IMR-90 (cell line): ENCODE results near the gene GPR161. TPM values are rescaled to one million over a fixed set of nuclear protein-coding genes. Genes with fewer than 3 reads are reported as not detected.

ENCODE experiments used
- ATAC-seq: fragments of 200-7000 bp; cut with Tn5 transposase; 2 replicates; pipeline ENCODE4 v1.9.1; 2020; ENCODE audit warnings: low read depth, mild to moderate bottlenecking, moderate library complexity
- BruUV-seq: library from RNA; stranded (reverse); fragments of 400-500 nt; replicated peaks from 2 replicates; lab custom pipeline; 2021; lab: Mats Ljungman, UMichigan
- CTCF ChIA-PET: fragments of 300-600 bp; formaldehyde crosslinking; extraction: SDS; loops from one replicate; lab custom pipeline; 2021; ENCODE audit warnings: antibody characterized with exemption; lab: Yijun Ruan, JAX
- POLR2A ChIA-PET: fragments of 300-600 bp; sonication (Branson Sonifier 250); formaldehyde crosslinking; loops from one replicate; lab custom pipeline; 2022; ENCODE audit warnings: antibody characterized with exemption; ENCODE audit not compliant: unreplicated experiment; lab: Charles Lee
- DNase-seq: peaks from one replicate; pipeline ENCODE4 v3.0.0; 2013
- H2AFZ ChIP-seq: replicated peaks from 2 replicates; pipeline ENCODE3; 2013; ENCODE audit warnings: low read length, mild to moderate bottlenecking; ENCODE audit not compliant: poor library complexity
- H2AK5ac ChIP-seq: 2 replicates; pipeline ENCODE4 v1.6.1; 2013; ENCODE audit warnings: low read depth, low read length, inconsistent platforms
- H2AK9ac ChIP-seq: replicated peaks from 2 replicates; pipeline ENCODE3; 2013; ENCODE audit warnings: mild to moderate bottlenecking, low read depth, low read length, moderate library complexity; ENCODE audit not compliant: poor library complexity
- H2BK120ac ChIP-seq: 2 replicates; pipeline ENCODE4 v1.6.1; 2013; ENCODE audit warnings: low read depth, low read length, inconsistent platforms
- H2BK15ac ChIP-seq: 3 replicates; pipeline ENCODE4 v1.6.1; 2013; ENCODE audit warnings: low read depth, low read length, inconsistent platforms
- H2BK20ac ChIP-seq: 2 replicates; pipeline ENCODE4 v1.6.1; 2013; ENCODE audit warnings: low read depth, mild to moderate bottlenecking, inconsistent platforms, low read length, moderate library complexity
- H2BK5ac ChIP-seq: 2 replicates; pipeline ENCODE4 v1.6.1; 2013; ENCODE audit warnings: mild to moderate bottlenecking, low read depth, low read length, inconsistent platforms; ENCODE audit not compliant: poor library complexity, severe bottlenecking
- H3K14ac ChIP-seq: replicated peaks from 2 replicates; pipeline ENCODE4 v1.6.1; 2013; ENCODE audit warnings: low read depth, low read length, inconsistent platforms
- H3K18ac ChIP-seq: 2 replicates; pipeline ENCODE4 v1.6.1; 2013; ENCODE audit warnings: low read depth, low read length, control low read depth
- H3K23ac ChIP-seq: 2 replicates; pipeline ENCODE4 v1.6.1; 2013; ENCODE audit warnings: low read depth, low read length, inconsistent platforms
- H3K27ac ChIP-seq: 2 replicates; pipeline ENCODE4 v1.5.1; 2013; ENCODE audit warnings: mild to moderate bottlenecking, control low read depth, low read length; ENCODE audit not compliant: insufficient read depth
- H3K27me3 ChIP-seq: 2 replicates; pipeline ENCODE4 v1.6.1; 2013; ENCODE audit warnings: low read length; ENCODE audit not compliant: control insufficient read depth, insufficient read depth
- H3K36me3 ChIP-seq: 2 replicates; pipeline ENCODE4 v1.6.1; 2013; ENCODE audit warnings: low read length, mixed read lengths; ENCODE audit not compliant: control insufficient read depth, insufficient read depth
- H3K4ac ChIP-seq: 2 replicates; pipeline ENCODE4 v1.6.1; 2013; ENCODE audit warnings: low read depth, low read length, inconsistent platforms
- H3K4me1 ChIP-seq: 2 replicates; pipeline ENCODE4 v1.6.1; 2013; ENCODE audit warnings: low read length, mixed read lengths; ENCODE audit not compliant: control insufficient read depth, insufficient read depth
- H3K4me2 ChIP-seq: 2 replicates; pipeline ENCODE4 v1.6.1; 2013; ENCODE audit warnings: low read depth, mild to moderate bottlenecking, control low read depth, low read length, moderate library complexity
- H3K4me3 ChIP-seq: 2 replicates; pipeline ENCODE4 v1.5.1; 2013; ENCODE audit warnings: low read depth, mild to moderate bottlenecking, control low read depth, low read length, moderate library complexity; ENCODE audit not compliant: insufficient read depth
- H3K56ac ChIP-seq: 2 replicates; pipeline ENCODE4 v1.6.1; 2013; ENCODE audit warnings: low read length, inconsistent platforms; ENCODE audit not compliant: insufficient read depth; ENCODE audit errors: extremely low read depth
- H3K79me1 ChIP-seq, 2 experiments: 2 replicates each; pipeline ENCODE4 v1.6.1; 2013; ENCODE audit warnings: low read length in 2 of 2, inconsistent platforms in 1 of 2, low read depth in 1 of 2
- H3K9ac ChIP-seq: 2 replicates; pipeline ENCODE4 v1.6.1; 2013; ENCODE audit warnings: low read depth, low read length, control low read depth
- H3K9me1 ChIP-seq: 2 replicates; pipeline ENCODE4 v1.6.1; 2013; ENCODE audit warnings: low read length, inconsistent platforms; ENCODE audit not compliant: insufficient read depth
- H3K9me3 ChIP-seq: 2 replicates; pipeline ENCODE4 v1.6.1; 2013; ENCODE audit warnings: low read length; ENCODE audit not compliant: control insufficient read depth, insufficient read depth
- H4K20me1 ChIP-seq: 2 replicates; pipeline ENCODE4 v1.6.1; 2013; ENCODE audit warnings: low read length, inconsistent platforms; ENCODE audit not compliant: insufficient read depth
- H4K5ac ChIP-seq: 2 replicates; pipeline ENCODE4 v1.6.1; 2013; ENCODE audit warnings: mild to moderate bottlenecking, low read depth, low read length, control low read depth
- H4K8ac ChIP-seq, 2 experiments: 2 replicates each; pipeline ENCODE4 v1.6.1; 2013; ENCODE audit warnings: low read depth in 2 of 2, low read length in 2 of 2, control low read depth in 1 of 2, inconsistent platforms in 1 of 2
- H4K91ac ChIP-seq: 2 replicates; pipeline ENCODE4 v1.6.1; 2013; ENCODE audit warnings: low read depth, low read length, inconsistent platforms; ENCODE audit not compliant: insufficient read depth
- CTCF ChIP-seq: conservative IDR thresholded peaks from 2 replicates; pipeline ENCODE4 v1.5.1; 2012; ENCODE audit warnings: mild to moderate bottlenecking, low read depth, low read length, improper control_type of control experiment
- FOS ChIP-seq: fragments of 150-350 bp; IDR thresholded peaks from 2 replicates; pipeline ENCODE4 v1.6.1; 2016; ENCODE audit warnings: low read depth, low read length
- NFE2L2 ChIP-seq: fragments of 150-350 bp; IDR thresholded peaks from 2 replicates; pipeline ENCODE4 v1.6.1; 2016; ENCODE audit warnings: low read depth, mild to moderate bottlenecking, low read length
- POLR2A ChIP-seq: IDR thresholded peaks from 2 replicates; pipeline ENCODE4 v1.6.1; 2012; ENCODE audit warnings: mild to moderate bottlenecking, low read depth, low read length
- RAD21 ChIP-seq: IDR thresholded peaks from 2 replicates; pipeline ENCODE4 v1.6.1; 2012; ENCODE audit warnings: low read length, improper control_type of control experiment
- RCOR1 ChIP-seq: IDR thresholded peaks from 2 replicates; pipeline ENCODE4 v1.6.1; 2012; ENCODE audit warnings: mild to moderate bottlenecking, low read length, improper control_type of control experiment; ENCODE audit not compliant: insufficient replicate concordance
- SMC3 ChIP-seq: fragments of 150-350 bp; IDR thresholded peaks from 2 replicates; pipeline ENCODE4 v1.6.1; 2016; ENCODE audit warnings: low read depth, mild to moderate bottlenecking, antibody characterized with exemption, low read length, moderate library complexity
- WGBS, 2 experiments: methylation state at CpG; one replicate each; pipeline versions ENCODE4 v1.1.5 to v1.1.7; 2013; ENCODE audit warnings: missing lambda C conversion rate in 2 of 2; ENCODE audit not compliant: insufficient read length in 1 of 2; ENCODE audit errors: extremely low coverage in 2 of 2; 5-methylcytosine and 5-hydroxymethylcytosine counted together
- dilution Hi-C: fragments of 300-500 bp; cut with HindIII; formaldehyde crosslinking; loops from one replicate; pipeline ENCODE4 v1.14.3; 2018; ENCODE audit warnings: low sequenced_read_pairs; ENCODE audit not compliant: unreplicated experiment
- in situ Hi-C: fragments of 300-500 bp; cut with MboI; formaldehyde crosslinking; loops from 3 replicates; pipeline ENCODE4 v1.14.3; 2019; ENCODE audit warnings: low sequenced_read_pairs, inconsistent platforms, mixed read lengths
- intact Hi-C: fragments of 100-400 bp; cut with micrococcal nuclease; formaldehyde crosslinking; loops from 2 replicates; pipeline ENCODE4 v1.10.0; 2022
- polyA plus RNA-seq, 3 experiments: library from polyadenylated mRNA; depleted of rRNA; stranded (reverse); fragments of >200 nt; gene quantifications; 2 replicates each; pipeline ENCODE4 v1.2.3, GENCODE V29; 2012; ENCODE audit warnings: low replicate concordance in 1 of 3
- total RNA-seq: library from RNA; depleted of rRNA; stranded (reverse); fragments of >200 nt; gene quantifications from 2 replicates; pipeline ENCODE4 v1.2.3, GENCODE V29; 2012

The GPR161 gene
- total and polyA plus RNA-seq, 2 of the 4 experiments (the other 2 are of a cell fraction), result 12.5 to 13.3 TPM

- Histone ChIP-seq H2BK120ac (no peak overlapping the region), H4K91ac (no peak overlapping the region), H3K56ac (no peak overlapping the region), H3K27ac (no peak overlapping the region), H3K27me3 (peaks cover 2% of the 10 kb centered on the region; the same call in 1 of the 2 replicates), H3K14ac (no peak overlapping the region), H4K20me1 (no peaks in the 10 kb centered on the region), H2BK5ac (no peak overlapping the region), H4K8ac (no peak overlapping the region), H2AK5ac (no peak overlapping the region), H3K9me3 (no peaks in the 10 kb centered on the region), H3K36me3 (no peaks in the 10 kb centered on the region), H3K4me3 (no peak overlapping the region), H3K9ac (no peak overlapping the region), H3K4ac (no peak overlapping the region), H3K4me1 (no peaks in the 10 kb centered on the region), H3K4me2 (no peak overlapping the region), H2BK15ac (no peak overlapping the region), H3K18ac (no peak overlapping the region), H2AK9ac (no peak overlapping the region), H2AFZ (no peak overlapping the region), H3K23ac (no peak overlapping the region), H4K5ac (no peak overlapping the region), H3K79me1 (no peaks in the 10 kb centered on the region), H2BK20ac (no peak overlapping the region), H3K9me1 (no peaks in the 10 kb centered on the region)
- ChIA-PET POLR2A (no interaction called here), CTCF (interaction anchor here (0.6 kb wide), 1 partner anchor 75 kb away, joined by 6 read pairs; no protein-coding TSS in a partner anchor)
- dilution Hi-C loops (no loop called here), intact Hi-C loops (no loop called here), in situ Hi-C loops (loop anchor here (25.0 kb wide), 1 partner anchor 970 kb away; the partner anchor contains the start of gene ATP1B1)
- WGBS, 2 experiments, result 63% methylated on average over 1 of the region's 3 CpGs; no CpG with 5 or more reads in 1 of the 2 experiments
- ATAC-seq (no peak), DNase-seq (no peak)
- BruUV-seq, result no TSS peak
- TF ChIP-seq SMC3, result no peak
- TF ChIP-seq RCOR1, result no peak
- no peak for TF ChIP-seq FOS
- no peak for TF ChIP-seq RAD21
- no peak for TF ChIP-seq POLR2A
- TF ChIP-seq NFE2L2, result no peak
- no peak for TF ChIP-seq CTCF
Observed at GRCh38 chr1:168141871-168142385, 5.2 kb upstream of the GPR161 start.
